GM21717 (cell line): ENCODE measurements around the gene SPEG.

Experiments used
- ATAC-seq: cut with Tn5 transposase; IDR thresholded peaks from one replicate; pipeline ENCODE4 v1.9.1; 2021; ENCODE audit warnings: mild to moderate bottlenecking, moderate library complexity; ENCODE audit not compliant: unreplicated experiment

Gene SPEG

GRCh38 chr2:219474285-219475060 is 39.8 kb downstream of the SPEG start:
- ATAC-seq = no peak

- no peak for ATAC-seq
These were observed 40.6 kb downstream of the SPEG start for GRCh38 chr2:219475278-219475677.

- ATAC-seq = no peak
These were observed 41.3 kb downstream of the SPEG start for GRCh38 chr2:219475697-219476651.

GRCh38 chr2:219476652-219477151 is 42.1 kb downstream of the SPEG start:
- no peak for ATAC-seq

- no peak for ATAC-seq
These were observed 42.5 kb downstream of the SPEG start for GRCh38 chr2:219477179-219477578.

- no peak for ATAC-seq
These were observed 43.2 kb downstream of the SPEG start for GRCh38 chr2:219477815-219478214.

GRCh38 chr2:219478916-219479315 is 44.3 kb downstream of the SPEG start:
- no peak for ATAC-seq

- ATAC-seq = no peak
These were observed 45.4 kb downstream of the SPEG start for GRCh38 chr2:219480004-219480403.

- ATAC-seq = no peak
These were observed 48.2 kb downstream of the SPEG start for GRCh38 chr2:219482674-219483405.

GRCh38 chr2:219483451-219484342 is 49.1 kb downstream of the SPEG start:
- ATAC-seq = no peak

GRCh38 chr2:219484343-219485200 is 49.9 kb downstream of the SPEG start:
- ATAC-seq = no peak

- ATAC-seq = no peak
These were observed 50.5 kb downstream of the SPEG start for GRCh38 chr2:219485201-219485580.

- ATAC-seq = no peak
These were observed 51.8 kb downstream of the SPEG start for GRCh38 chr2:219486380-219486959.

- ATAC-seq = no peak
These were observed 53.7 kb downstream of the SPEG start for GRCh38 chr2:219488149-219488843.

GRCh38 chr2:219488844-219489194 is 54.2 kb downstream of the SPEG start:
- ATAC-seq = no peak

GRCh38 chr2:219489315-219489714 is 54.7 kb downstream of the SPEG start:
- ATAC-seq = no peak

- no peak for ATAC-seq
These were observed 55.5 kb downstream of the SPEG start for GRCh38 chr2:219490186-219490585.

GRCh38 chr2:219490600-219491130 is 56.0 kb downstream of the SPEG start:
- ATAC-seq = no peak
